ENCODE data around the gene ITGB6. TPM values are rescaled to one million over a fixed set of nuclear protein-coding genes. Genes with fewer than 3 reads are reported as not detected.

ITGB6 gene
- total and polyA plus RNA-seq, 2 donors from 2014 or later: 13.4 to 302 TPM

- H3K4me3 ChIP-seq (ENCODE audit: low read length in 3 of 3): peak overlapping the region; percentile 68 to 82 (median 77)
- intact Hi-C loops (cut with DNase I): no loop called here
- FAIRE-seq (no peak), DNase-seq (peak in 2 of 5 donors; percentile 28 to 29)
- no peak for TF ChIP-seq CTCF (IDR thresholded peaks at IDR 0.05; ENCODE audit: borderline replicate concordance, extremely low read depth, insufficient read depth)
- H3K27ac ChIP-seq (ENCODE audit: low read depth in 2 of 2, low read length in 2 of 2): peak overlapping the region in 1 of 2 donors; percentile 23
- no peaks in the 10 kb centered on the region for H3K36me3 ChIP-seq (ENCODE audit: control insufficient read depth in 2 of 3, insufficient read depth in 3 of 3, low read length in 3 of 3)
- H3K4me1 ChIP-seq (ENCODE audit: control insufficient read depth in 2 of 3, insufficient read depth in 2 of 3, low read depth in 1 of 3, low read length in 3 of 3): peaks cover 0 to 2% (median 0%) of the 10 kb centered on the region in 3 donors
- H3K9ac ChIP-seq (ENCODE audit: low read length in 3 of 3): peak overlapping the region in 1 of 3 donors; percentile 67
- no peaks in the 10 kb centered on the region for H3K27me3 ChIP-seq (ENCODE audit: control insufficient read depth, insufficient read depth, low read length)
- H3K9me3 ChIP-seq (ENCODE audit: control insufficient read depth in 2 of 3, insufficient read depth in 1 of 3, low read length in 3 of 3): no peaks in the 10 kb centered on the region
Measured at GRCh38 chr2:160063271-160063670, 136.8 kb downstream of the ITGB6 start.

GRCh38 chr2:160062292-160063005 lies 137.6 kb downstream of the ITGB6 start, which contains the start of gene PLA2R1:
TSS of gene PLA2R1 (minus strand) at chr2:160062615. CDS start at chr2:160062403, 212 bp downstream.
- H3K4me1 ChIP-seq (ENCODE audit: control insufficient read depth in 2 of 3, insufficient read depth in 2 of 3, low read depth in 1 of 3, low read length in 3 of 3): peaks cover 0 to 2% (median 0%) of the 10 kb centered on the region in 3 donors
- H3K9me3 ChIP-seq (ENCODE audit: control insufficient read depth in 2 of 3, insufficient read depth in 1 of 3, low read length in 3 of 3): no peaks in the 10 kb centered on the region
- TF ChIP-seq CTCF (IDR thresholded peaks at IDR 0.05; ENCODE audit: borderline replicate concordance, extremely low read depth, insufficient read depth): no peak
- peak within 1 kb of the TSS; percentile 68 to 82 (median 77) for H3K4me3 ChIP-seq (ENCODE audit: low read length in 3 of 3)
- no peaks in the 10 kb centered on the region for H3K27me3 ChIP-seq (ENCODE audit: control insufficient read depth, insufficient read depth, low read length)
- H3K36me3 ChIP-seq (ENCODE audit: control insufficient read depth in 2 of 3, insufficient read depth in 3 of 3, low read length in 3 of 3): no peaks in the 10 kb centered on the region
- no peak for FAIRE-seq
- peak; percentile 73 to 85 (median 82) for DNase-seq
- H3K27ac ChIP-seq (ENCODE audit: low read depth in 2 of 2, low read length in 2 of 2): peak within 1 kb of the TSS; percentile 47 to 49
- intact Hi-C loops (cut with DNase I): no loop called here
- H3K9ac ChIP-seq (ENCODE audit: low read length in 3 of 3): peak within 1 kb of the TSS; percentile 39 to 67 (median 43)

GRCh38 chr2:160061944-160062291 lies 138.2 kb downstream of the ITGB6 start:
- Histone ChIP-seq H3K27ac (ENCODE audit: low read depth in 2 of 2, low read length in 2 of 2) (peak overlapping the region; percentile 10 to 49), H3K9me3 (ENCODE audit: control insufficient read depth in 2 of 3, insufficient read depth in 1 of 3, low read length in 3 of 3) (no peaks in the 10 kb centered on the region), H3K4me3 (ENCODE audit: low read length in 3 of 3) (peak overlapping the region; percentile 68 to 82 (median 77)), H3K9ac (ENCODE audit: low read length in 3 of 3) (peak overlapping the region; percentile 17 to 43 (median 22)), H3K36me3 (ENCODE audit: control insufficient read depth in 2 of 3, insufficient read depth in 3 of 3, low read length in 3 of 3) (no peaks in the 10 kb centered on the region), H3K4me1 (ENCODE audit: control insufficient read depth in 2 of 3, insufficient read depth in 2 of 3, low read depth in 1 of 3, low read length in 3 of 3) (peaks cover 0 to 2% (median 0%) of the 10 kb centered on the region in 3 donors), H3K27me3 (ENCODE audit: control insufficient read depth, insufficient read depth, low read length) (no peaks in the 10 kb centered on the region)
- TF ChIP-seq CTCF (IDR thresholded peaks at IDR 0.05; ENCODE audit: borderline replicate concordance, extremely low read depth, insufficient read depth): no peak
- FAIRE-seq (no peak), DNase-seq (peak in 4 of 5 donors; percentile 17 to 81 (median 52))
- intact Hi-C loops (cut with DNase I): no loop called here

Data from kidney (tissue), 14 donors.